B cell (primary cell): Measurements from ENCODE around the gene SLC23A3. TPM values are rescaled to one million over a fixed set of nuclear protein-coding genes. Genes with fewer than 3 reads are reported as not detected.

Experiments
- ATAC-seq: fragments of 200-7000 bp; cut with Tn5 transposase; one replicate; pipeline ENCODE4 v1.10.0; 2021; ENCODE audit warnings: low read depth, mild to moderate bottlenecking, moderate number of reproducible peaks, moderate library complexity
- CTCF ChIA-PET: fragments of 350-600 bp; sonication (Branson Sonifier 250); formaldehyde crosslinking; loops from one replicate; lab custom pipeline; 2021; ENCODE audit warnings: antibody characterized with exemption, inconsistent platforms; lab: Charles Lee
- POLR2A ChIA-PET: fragments of 350-600 bp; sonication (Branson Sonifier 250); formaldehyde crosslinking; loops from one replicate; lab custom pipeline; 2021; ENCODE audit warnings: antibody characterized with exemption; lab: Charles Lee
- DNase-seq: peaks from one replicate; pipeline ENCODE4 v3.0.0; 2013
- H2AFZ ChIP-seq: 2 replicates; pipeline ENCODE4 v1.6.1; 2012; ENCODE audit warnings: mild to moderate bottlenecking, low read depth, low read length; ENCODE audit not compliant: insufficient read depth, poor library complexity, severe bottlenecking
- H3K27ac ChIP-seq, 2 donors: 1 replicate in 1 of 2; 2 replicates in 1 of 2; pipeline ENCODE4 v1.5.1; 2012 to 2013; ENCODE audit warnings: low read length in 2 of 2, mild to moderate bottlenecking in 2 of 2, moderate library complexity in 1 of 2
- H3K27me3 ChIP-seq, 4 experiments: fragments of 200-600 bp in 1 of 4; sonication (generic) in 1 of 4; replicated peaks in 1 of 4; 1 replicate in 2 of 4; 2 replicates in 2 of 4; pipeline versions ENCODE4 v1.6.1 to v1.7.0; 2013 to 2016; ENCODE audit warnings: low read length in 3 of 4, mild to moderate bottlenecking in 2 of 4, mixed read lengths in 1 of 4, moderate library complexity in 1 of 4; ENCODE audit not compliant: insufficient read depth in 4 of 4, control insufficient read depth in 3 of 4; ENCODE audit errors: control extremely low read depth in 1 of 4
- H3K36me3 ChIP-seq, 2 experiments: replicated peaks in 1 of 2; 1 replicate in 1 of 2; 2 replicates in 1 of 2; pipeline versions ENCODE4 v1.6.1 to v1.7.1; 2013; ENCODE audit warnings: low read length in 1 of 2; ENCODE audit not compliant: insufficient read depth in 2 of 2, control insufficient read depth in 1 of 2; ENCODE audit errors: control extremely low read depth in 1 of 2, extremely low read depth in 1 of 2
- H3K4me1 ChIP-seq, 2 donors: fragments of 200-600 bp in 1 of 2; sonication (generic) in 1 of 2; 1 replicate in 1 of 2; 2 replicates in 1 of 2; pipeline versions ENCODE4 v1.5.1 to v1.6.1; 2013 to 2017; ENCODE audit warnings: low read length in 2 of 2; ENCODE audit not compliant: control insufficient read depth in 2 of 2, insufficient read depth in 2 of 2
- H3K4me2 ChIP-seq: replicated peaks from 2 replicates; pipeline ENCODE3; 2012; ENCODE audit warnings: mild to moderate bottlenecking, low read depth, low read length; ENCODE audit not compliant: poor library complexity, severe bottlenecking
- H3K4me3 ChIP-seq, 5 experiments: fragments of 200-600 bp in 1 of 5; sonication (generic) in 1 of 5; 1 replicate in 3 of 5; 2 replicates in 2 of 5; pipeline versions ENCODE4 v1.5.1 to v1.7.0; 2011 to 2016; ENCODE audit warnings: low read length in 4 of 5, mild to moderate bottlenecking in 4 of 5, low read depth in 2 of 5, control low read depth in 1 of 5, moderate library complexity in 1 of 5; ENCODE audit not compliant: insufficient read depth in 1 of 5; ENCODE audit errors: control extremely low read depth in 1 of 5, extremely low read depth in 1 of 5
- H3K79me2 ChIP-seq: fragments of 200-600 bp; sonication (generic); one replicate; pipeline ENCODE4 v1.6.0; 2016; ENCODE audit warnings: low read length; ENCODE audit not compliant: control insufficient read depth, insufficient read depth
- H3K9ac ChIP-seq: fragments of 200-600 bp; sonication (generic); 2 replicates; pipeline ENCODE4 v1.6.1; 2017; ENCODE audit warnings: mild to moderate bottlenecking, low read length, moderate library complexity
- H3K9me3 ChIP-seq, 3 donors: one replicate each; pipeline versions ENCODE4 v1.6.1 to v1.7.1; 2013; ENCODE audit warnings: low read length in 2 of 3; ENCODE audit not compliant: control insufficient read depth in 2 of 3, insufficient read depth in 1 of 3; ENCODE audit errors: control extremely low read depth in 1 of 3
- H4K20me1 ChIP-seq: 2 replicates; pipeline ENCODE4 v1.6.0; 2012; ENCODE audit warnings: mild to moderate bottlenecking, low read length; ENCODE audit not compliant: insufficient read depth, control insufficient read depth, poor library complexity, severe bottlenecking
- H3K27ac Mint-ChIP-seq: one replicate; pipeline ENCODE4 v1.8.0; 2021; ENCODE audit warnings: mixed read lengths
- H3K27me3 Mint-ChIP-seq: one replicate; pipeline ENCODE4 v1.8.0; 2021; ENCODE audit warnings: mixed read lengths
- H3K4me1 Mint-ChIP-seq: one replicate; pipeline ENCODE4 v1.8.0; 2021; ENCODE audit warnings: mixed read lengths
- H3K4me3 Mint-ChIP-seq: one replicate; pipeline ENCODE4 v1.8.0; 2021; ENCODE audit warnings: mixed read lengths
- H3K9me3 Mint-ChIP-seq: one replicate; pipeline ENCODE4 v1.8.0; 2022; ENCODE audit warnings: mixed read lengths; ENCODE audit not compliant: insufficient read depth
- EZH2 ChIP-seq: IDR thresholded peaks from 2 replicates; pipeline ENCODE4 v1.6.1; 2012; ENCODE audit warnings: borderline replicate concordance, low read depth, mild to moderate bottlenecking, moderate library complexity, low read length; ENCODE audit not compliant: insufficient read depth, poor library complexity, severe bottlenecking
- whole genome bisulfite sequencing: methylation state at CpG from one replicate; pipeline ENCODE4 v1.1.5; 2013; ENCODE audit warnings: missing lambda C conversion rate; ENCODE audit not compliant: insufficient coverage; 5-methylcytosine and 5-hydroxymethylcytosine counted together
- intact Hi-C: fragments of 100-400 bp; cut with micrococcal nuclease; formaldehyde crosslinking; loops from one replicate; pipeline ENCODE4 v1.10.0; 2022
- polyA plus RNA-seq: library from polyadenylated mRNA; depleted of rRNA; stranded (reverse); fragments of >200 nt; gene quantifications from 2 replicates; pipeline ENCODE4 v1.2.3, GENCODE V29; 2012
- total RNA-seq, 2 donors: library from RNA; stranded (reverse); fragments of 120-200 nt in 1 of 2; gene quantifications; 1 replicate in 1 of 2; 2 replicates in 1 of 2; pipeline versions ENCODE4 v1.2.3 to v1.2.4, GENCODE V29; 2013 to 2022
- TF ChIP-seq, protein P1 (sequence below): fragments of 200-600 bp; IDR thresholded peaks from one replicate; pipeline ENCODE4 v1.8.0; 2022; ENCODE audit warnings: antibody characterized with exemption, mild to moderate bottlenecking

SLC23A3 gene
- total and polyA plus RNA-seq, 2 donors (not counting 1 experiment from before 2014, with no cell fraction given), result 2.4 to 15.2 TPM

DNA sequence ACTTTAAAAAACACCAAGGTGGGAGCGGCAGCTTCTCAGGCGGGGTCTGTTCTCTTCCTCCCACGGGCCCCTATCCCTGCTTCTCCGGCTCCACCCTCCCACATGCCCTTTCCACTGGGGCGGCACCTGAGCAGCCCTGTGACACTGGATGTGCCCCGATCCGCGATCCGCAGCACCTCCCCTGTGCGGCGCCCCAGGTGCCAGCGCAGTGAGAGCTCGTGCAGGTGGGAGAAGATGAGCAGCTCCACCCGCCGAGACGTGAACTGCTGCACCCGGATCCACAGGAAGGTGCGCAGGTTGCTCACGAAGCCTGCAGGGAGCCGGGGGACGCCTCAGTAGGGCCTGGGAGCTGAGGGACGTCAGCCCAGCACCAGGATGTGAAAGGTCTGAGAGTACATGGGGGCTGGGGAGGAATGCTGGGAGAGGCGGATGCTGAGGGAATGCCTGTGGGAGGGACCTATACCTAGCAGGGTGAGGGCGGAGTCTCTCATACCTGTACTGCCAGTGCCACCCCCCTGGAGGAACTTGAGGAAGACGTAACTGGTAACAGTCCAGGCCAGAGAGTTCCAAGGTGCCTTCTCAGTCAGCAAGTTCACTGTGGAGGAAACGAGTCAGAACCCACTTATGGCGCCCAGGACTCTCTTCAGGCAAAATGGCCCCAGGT is 46.2 kb upstream of the SLC23A3 start:
- CTCF ChIA-PET, result interaction anchor here (1.1 to 7.3 kb wide), 10 partner anchors 11 to 340 kb away, joined by 3 to 65 read pairs (median 6); partner anchors contain the start of genes GLB1L, NHEJ1, SLC23A3 and STK16
- Histone ChIP-seq H3K79me2 (no peaks in the 10 kb centered on the region), H3K9ac (no peak overlapping the region), H3K4me1 (peaks cover 20 to 27% of the 10 kb centered on the region in 2 donors), H3K36me3 (peaks cover 0 to 12% of the 10 kb centered on the region in 2 experiments), H3K27ac (no peak overlapping the region), H3K4me3 (no peak overlapping the region), H4K20me1 (peaks cover 19% of the 10 kb centered on the region), H3K27me3 (no peaks in the 10 kb centered on the region), H3K4me2 (no peak overlapping the region), H2AFZ (no peak overlapping the region), H3K9me3 (no peaks in the 10 kb centered on the region)
- Mint-ChIP-seq H3K27me3 (no peaks in the 10 kb centered on the region), H3K27ac (peak overlapping the region; percentile 32), H3K4me3 (no peak overlapping the region), H3K9me3 (no peaks in the 10 kb centered on the region), H3K4me1 (peaks cover 26% of the 10 kb centered on the region)
- WGBS, result 98% methylated on average over 27 of the region's 27 CpGs
- DNase-seq (no peak), ATAC-seq (no peak)
- intact Hi-C loops, result no loop called here
- no peak for TF ChIP-seq EZH2
- TF ChIP-seq, protein P1, sequence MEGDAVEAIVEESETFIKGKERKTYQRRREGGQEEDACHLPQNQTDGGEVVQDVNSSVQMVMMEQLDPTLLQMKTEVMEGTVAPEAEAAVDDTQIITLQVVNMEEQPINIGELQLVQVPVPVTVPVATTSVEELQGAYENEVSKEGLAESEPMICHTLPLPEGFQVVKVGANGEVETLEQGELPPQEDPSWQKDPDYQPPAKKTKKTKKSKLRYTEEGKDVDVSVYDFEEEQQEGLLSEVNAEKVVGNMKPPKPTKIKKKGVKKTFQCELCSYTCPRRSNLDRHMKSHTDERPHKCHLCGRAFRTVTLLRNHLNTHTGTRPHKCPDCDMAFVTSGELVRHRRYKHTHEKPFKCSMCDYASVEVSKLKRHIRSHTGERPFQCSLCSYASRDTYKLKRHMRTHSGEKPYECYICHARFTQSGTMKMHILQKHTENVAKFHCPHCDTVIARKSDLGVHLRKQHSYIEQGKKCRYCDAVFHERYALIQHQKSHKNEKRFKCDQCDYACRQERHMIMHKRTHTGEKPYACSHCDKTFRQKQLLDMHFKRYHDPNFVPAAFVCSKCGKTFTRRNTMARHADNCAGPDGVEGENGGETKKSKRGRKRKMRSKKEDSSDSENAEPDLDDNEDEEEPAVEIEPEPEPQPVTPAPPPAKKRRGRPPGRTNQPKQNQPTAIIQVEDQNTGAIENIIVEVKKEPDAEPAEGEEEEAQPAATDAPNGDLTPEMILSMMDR, result no peak
- POLR2A ChIA-PET, result interaction anchor here (1.4 to 1.6 kb wide), 2 partner anchors 9 to 40 kb away, joined by 4 to 7 read pairs; partner anchors contain the start of gene ZFAND2B

DNA sequence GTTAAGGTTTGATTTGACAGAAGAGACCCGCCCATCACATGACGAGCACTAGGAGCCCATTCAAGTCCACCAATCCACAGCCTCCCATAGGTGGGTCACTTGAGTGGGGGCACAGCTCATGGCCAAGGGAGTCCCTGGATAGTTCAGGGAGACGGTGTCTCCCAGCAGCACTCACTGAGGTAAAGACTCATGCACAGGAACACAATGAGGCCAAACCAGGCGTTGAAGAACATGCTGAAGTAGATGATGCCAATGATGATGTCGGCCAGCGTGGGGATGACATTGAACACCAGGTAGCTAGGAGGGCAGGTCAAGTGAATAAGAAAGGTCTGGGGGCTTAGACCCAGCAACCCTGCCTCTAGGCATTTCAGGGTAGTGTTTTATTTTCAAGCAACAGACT is 45.0 kb upstream of the SLC23A3 start:
- Mint-ChIP-seq H3K4me3 (no peak overlapping the region), H3K9me3 (no peaks in the 10 kb centered on the region), H3K27ac (no peak overlapping the region), H3K4me1 (peaks cover 26% of the 10 kb centered on the region), H3K27me3 (no peaks in the 10 kb centered on the region)
- no peaks in the 10 kb centered on the region for H3K27me3 ChIP-seq
- no peaks in the 10 kb centered on the region for H3K9me3 ChIP-seq
- H3K36me3 ChIP-seq, result peaks cover 0 to 6% of the 10 kb centered on the region in 2 experiments
- H3K27ac ChIP-seq, result no peak overlapping the region
- no peak for TF ChIP-seq EZH2
- TF ChIP-seq, protein P1, result no peak
- H3K79me2 ChIP-seq, result no peaks in the 10 kb centered on the region
- intact Hi-C loops, result no loop called here
- H2AFZ ChIP-seq, result no peak overlapping the region
- 94% methylated on average over 3 of the region's 6 CpGs for WGBS
- DNase-seq (no peak), ATAC-seq (no peak)
- ChIA-PET POLR2A (interaction anchor here (0.6 kb wide), 1 partner anchor 37 kb away, joined by 4 read pairs; no protein-coding TSS in a partner anchor), CTCF (interaction anchor here (1.1 to 7.3 kb wide), 4 partner anchors 12 to 57 kb away, joined by 5 to 65 read pairs (median 5); partner anchors contain the start of genes NHEJ1 and TUBA4A)
- H3K4me3 ChIP-seq, result no peak overlapping the region
- peaks cover 7% of the 10 kb centered on the region for H4K20me1 ChIP-seq
- peaks cover 20 to 29% of the 10 kb centered on the region in 2 donors for H3K4me1 ChIP-seq
- H3K9ac ChIP-seq, result no peak overlapping the region
- no peak overlapping the region for H3K4me2 ChIP-seq
